GM23248 (cell line): Measurements from ENCODE around the gene UBXN6. TPM values are rescaled to one million over a fixed set of nuclear protein-coding genes. Genes with fewer than 3 reads are reported as not detected.

Source experiments
- DNase-seq: peaks from one replicate; pipeline ENCODE4 v3.0.0-alpha.2; 2015
- H2AFZ ChIP-seq: fragments of 200-600 bp; sonication (generic); 2 replicates; pipeline ENCODE4 v1.6.1; 2016; ENCODE audit warnings: antibody characterized with exemption
- H3F3A ChIP-seq: fragments of 200-600 bp; sonication (generic); 2 replicates; pipeline ENCODE4 v1.6.1; 2016; ENCODE audit warnings: mild to moderate bottlenecking, antibody characterized with exemption, mixed run types; ENCODE audit not compliant: insufficient read depth
- H3K27ac ChIP-seq: fragments of 200-600 bp; sonication (generic); 2 replicates; pipeline ENCODE4 v1.5.1; 2016; ENCODE audit warnings: mild to moderate bottlenecking
- H3K27me3 ChIP-seq: fragments of 200-600 bp; sonication (generic); replicated peaks from 2 replicates; pipeline ENCODE4 v1.6.1; 2016; ENCODE audit warnings: mild to moderate bottlenecking; ENCODE audit not compliant: insufficient read depth
- H3K36me3 ChIP-seq: fragments of 200-600 bp; sonication (generic); 2 replicates; pipeline ENCODE4 v1.6.1; 2016; ENCODE audit warnings: low read depth, mild to moderate bottlenecking
- H3K4me1 ChIP-seq: fragments of 200-600 bp; sonication (generic); 2 replicates; pipeline ENCODE4 v1.6.1; 2016; ENCODE audit warnings: mild to moderate bottlenecking; ENCODE audit not compliant: insufficient read depth
- H3K4me2 ChIP-seq: fragments of 200-600 bp; sonication (generic); one replicate; pipeline ENCODE4 v1.6.1; 2016; ENCODE audit warnings: mild to moderate bottlenecking; ENCODE audit not compliant: unreplicated experiment
- H3K4me3 ChIP-seq: fragments of 200-600 bp; sonication (generic); 2 replicates; pipeline ENCODE4 v1.5.1; 2016; ENCODE audit warnings: mild to moderate bottlenecking
- H3K79me2 ChIP-seq: fragments of 200-600 bp; sonication (generic); 2 replicates; pipeline ENCODE4 v1.6.1; 2016; ENCODE audit warnings: mild to moderate bottlenecking; ENCODE audit not compliant: insufficient read depth
- H3K9ac ChIP-seq: fragments of 200-600 bp; sonication (generic); 2 replicates; pipeline ENCODE4 v1.6.1; 2016; ENCODE audit warnings: mild to moderate bottlenecking
- H3K9me2 ChIP-seq: fragments of 200-600 bp; sonication (generic); 2 replicates; pipeline ENCODE4 v1.6.1; 2016; ENCODE audit warnings: mixed run types, mild to moderate bottlenecking, moderate library complexity; ENCODE audit not compliant: insufficient read depth
- H3K9me3 ChIP-seq: fragments of 200-600 bp; sonication (generic); one replicate; pipeline ENCODE4 v1.6.1; 2017; ENCODE audit warnings: low read depth
- H4K20me1 ChIP-seq: fragments of 200-600 bp; sonication (generic); 2 replicates; pipeline ENCODE4 v1.6.0; 2016; ENCODE audit not compliant: insufficient read depth
- EZH2 ChIP-seq: fragments of 200-600 bp; sonication (generic); IDR thresholded peaks from 2 replicates; pipeline ENCODE4 v1.6.1; 2018; ENCODE audit warnings: antibody characterized with exemption, mild to moderate bottlenecking; ENCODE audit not compliant: insufficient read depth, poor library complexity, severe bottlenecking
- EZH2phosphoT487 ChIP-seq: fragments of 200-600 bp; sonication (generic); IDR thresholded peaks from 2 replicates; pipeline ENCODE4 v1.6.1; 2018; ENCODE audit warnings: antibody characterized with exemption, moderate library complexity, mild to moderate bottlenecking, low read depth; ENCODE audit not compliant: insufficient read depth
- WGBS, 2 experiments: methylation state at CpG; one replicate each; pipeline ENCODE4 v1.1.6; 2015 to 2017; ENCODE audit warnings: low lambda C conversion rate in 2 of 2, low coverage in 1 of 2; ENCODE audit errors: missing lambda C conversion rate in 2 of 2; 5-methylcytosine and 5-hydroxymethylcytosine counted together
- in situ Hi-C: fragments of 300-500 bp; cut with MboI; formaldehyde crosslinking; loops from 2 replicates; pipeline ENCODE4 v1.15.0; 2020
- polyA plus RNA-seq: library from polyadenylated mRNA; unstranded; fragments of >200 nt; fragmentation: Nextera tagmentation; extraction: Ambion mirVana; gene quantifications from 2 replicates; pipeline ENCODE4 v1.2.1, GENCODE V29; 2016
- total RNA-seq: library from RNA; depleted of rRNA; stranded (reverse); fragments of >200 nt; shearing (Covaris generic); gene quantifications from 2 replicates; pipeline ENCODE4 v1.2.3, GENCODE V29; 2014

Gene UBXN6
- total and polyA plus RNA-seq, 2 experiments from 2014 or later, result 45.8 to 113 TPM

- Histone ChIP-seq H3K4me2 (no peak overlapping the region), H3K79me2 (no peaks in the 10 kb centered on the region), H3K36me3 (0 out of 2 replicates have a peak, but pooled peaks cover 4% of the 10 kb centered on the region), H3K4me3 (no peak overlapping the region), H2AFZ (no peak overlapping the region), H3K9me3 (no peaks in the 10 kb centered on the region), H3K4me1 (peaks cover 21% of the 10 kb centered on the region), H3K9ac (no peak overlapping the region), H3K27ac (no peak overlapping the region), H3K27me3 (no peaks in the 10 kb centered on the region), H4K20me1 (no peaks in the 10 kb centered on the region; the same call in 1 of the 2 replicates), H3F3A (peaks cover 10% of the 10 kb centered on the region), H3K9me2 (no peaks in the 10 kb centered on the region)
- no peak for DNase-seq
- TF ChIP-seq EZH2, result no peak
- no peak for TF ChIP-seq EZH2phosphoT487
- 97 to 98% methylated on average over 16 of the region's 16 CpGs for WGBS, 2 experiments
- in situ Hi-C loops, result no loop called here
These were observed 34.0 kb downstream of the UBXN6 start for GRCh38 chr19:4423416-4424126.

GRCh38 chr19:4416268-4416667 is 41.3 kb downstream of the UBXN6 start:
- WGBS, 2 experiments, result 96 to 98% methylated on average over 9 of the region's 9 CpGs
- no peak overlapping the region for H3K27ac ChIP-seq
- peaks cover 16% of the 10 kb centered on the region for H3K4me1 ChIP-seq
- no peaks in the 10 kb centered on the region for H3K9me3 ChIP-seq
- H3K4me3 ChIP-seq, result no peak overlapping the region
- in situ Hi-C loops, result no loop called here
- no peak overlapping the region for H2AFZ ChIP-seq
- H3K36me3 ChIP-seq, result peaks cover 7% of the 10 kb centered on the region; the same call in 1 of the 2 replicates
- H3K9me2 ChIP-seq, result no peaks in the 10 kb centered on the region
- no peak overlapping the region for H3K9ac ChIP-seq
- TF ChIP-seq EZH2, result no peak
- no peak for TF ChIP-seq EZH2phosphoT487
- DNase-seq, result no peak
- H3K4me2 ChIP-seq, result no peak overlapping the region
- H3K27me3 ChIP-seq, result no peaks in the 10 kb centered on the region
- no peaks in the 10 kb centered on the region; the same call in 1 of the 2 replicates for H4K20me1 ChIP-seq
- H3K79me2 ChIP-seq, result peaks cover 17% of the 10 kb centered on the region
- H3F3A ChIP-seq, result peaks cover 12% of the 10 kb centered on the region; the same call in 1 of the 2 replicates

- in situ Hi-C loops, result no loop called here
- Histone ChIP-seq H3K27me3 (no peaks in the 10 kb centered on the region), H3F3A (peaks cover 12% of the 10 kb centered on the region; the same call in 1 of the 2 replicates), H3K4me3 (no peak overlapping the region), H3K9ac (peak overlapping the region; percentile 36; the same call in 1 of the 2 replicates), H3K9me2 (no peaks in the 10 kb centered on the region), H3K9me3 (no peaks in the 10 kb centered on the region), H2AFZ (peak overlapping the region; percentile 22; the same call in 1 of the 2 replicates), H3K79me2 (peaks cover 17% of the 10 kb centered on the region), H3K36me3 (peaks cover 7% of the 10 kb centered on the region; the same call in 1 of the 2 replicates), H3K27ac (peak overlapping the region; percentile 43; the same call in 1 of the 2 replicates), H3K4me1 (peaks cover 11% of the 10 kb centered on the region), H3K4me2 (peak overlapping the region; percentile 9), H4K20me1 (no peaks in the 10 kb centered on the region; the same call in 1 of the 2 replicates)
- no peak for TF ChIP-seq EZH2
- no peak for TF ChIP-seq EZH2phosphoT487
- DNase-seq, result peak; percentile 6
- 47 to 56% methylated on average over 10 of the region's 10 CpGs for WGBS, 2 experiments
These were observed 42.2 kb downstream of the UBXN6 start for GRCh38 chr19:4415352-4415751.

DNA sequence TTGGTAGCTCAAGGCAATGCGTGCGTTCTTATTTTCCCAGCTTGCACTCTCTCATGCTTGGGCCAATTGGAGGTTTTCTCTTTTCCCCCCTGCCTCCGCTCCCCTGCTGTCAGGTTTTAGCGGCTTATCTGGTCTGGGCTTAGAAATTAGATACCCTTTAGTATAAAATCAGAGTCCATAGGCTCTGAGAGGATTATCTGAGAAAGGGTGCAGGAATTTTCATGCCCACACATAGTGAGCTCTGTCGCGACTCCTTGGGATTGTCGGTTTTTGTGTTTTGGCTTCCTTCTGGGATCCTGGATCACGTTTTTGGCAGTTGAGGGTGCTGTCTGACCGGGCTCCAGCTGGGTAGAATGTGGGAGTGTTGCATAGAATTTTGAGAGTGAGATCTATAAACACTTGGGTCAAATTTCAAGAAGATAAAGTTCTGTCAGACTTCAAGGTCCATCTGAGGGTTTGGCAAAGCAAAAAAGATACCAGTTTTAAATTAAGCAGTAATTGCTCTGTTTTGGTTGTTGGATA is 42.7 kb downstream of the UBXN6 start:
- WGBS, 2 experiments, result 51 to 53% methylated on average over 9 of the region's 9 CpGs
- H3K9me2 ChIP-seq, result no peaks in the 10 kb centered on the region
- H3K4me1 ChIP-seq, result peaks cover 11% of the 10 kb centered on the region
- TF ChIP-seq EZH2phosphoT487, result no peak
- TF ChIP-seq EZH2, result no peak
- peak overlapping the region; percentile 22; the same call in 1 of the 2 replicates for H2AFZ ChIP-seq
- H3K4me3 ChIP-seq, result no peak overlapping the region
- H3F3A ChIP-seq, result peaks cover 12% of the 10 kb centered on the region; the same call in 1 of the 2 replicates
- peak overlapping the region; percentile 9 for H3K4me2 ChIP-seq
- peak; percentile 36 for DNase-seq
- H3K27ac ChIP-seq, result peak overlapping the region; percentile 43; the same call in 1 of the 2 replicates
- H3K36me3 ChIP-seq, result peaks cover 7% of the 10 kb centered on the region; the same call in 1 of the 2 replicates
- peak overlapping the region; percentile 36; the same call in 1 of the 2 replicates for H3K9ac ChIP-seq
- H3K27me3 ChIP-seq, result no peaks in the 10 kb centered on the region
- in situ Hi-C loops, result no loop called here
- no peaks in the 10 kb centered on the region; the same call in 1 of the 2 replicates for H4K20me1 ChIP-seq
- H3K79me2 ChIP-seq, result peaks cover 17% of the 10 kb centered on the region
- no peaks in the 10 kb centered on the region for H3K9me3 ChIP-seq
